Uterus (tissue), 4 donors: Measurements from ENCODE around the gene CORO1A. TPM values are rescaled to one million over a fixed set of nuclear protein-coding genes. Genes with fewer than 3 reads are reported as not detected.

ENCODE experiments used
- DNase-seq, 2 donors: peaks; one replicate each; pipeline ENCODE4 v3.0.0-alpha.2; 2019 to 2020
- H3K27ac ChIP-seq, 2 donors: fragments of 200-600 bp; sonication (generic); 1 replicate in 1 of 2; 2 replicates in 1 of 2; pipeline ENCODE4 v1.5.1; 2016 to 2018
- H3K27me3 ChIP-seq, 2 donors: fragments of 200-600 bp; sonication (generic); one replicate each; pipeline ENCODE4 v1.5.1; 2018 to 2019; ENCODE audit warnings: control low read depth in 1 of 2
- H3K36me3 ChIP-seq, 2 donors: fragments of 200-600 bp; sonication (generic); one replicate each; pipeline ENCODE4 v1.5.1; 2019; ENCODE audit warnings: control low read depth in 1 of 2
- H3K4me1 ChIP-seq, 2 donors: fragments of 200-600 bp; sonication (generic); one replicate each; pipeline ENCODE4 v1.5.1; 2018 to 2019; ENCODE audit warnings: control low read depth in 1 of 2
- H3K4me3 ChIP-seq, 2 donors: fragments of 200-600 bp; sonication (generic); 1 replicate in 1 of 2; 2 replicates in 1 of 2; pipeline ENCODE4 v1.5.1; 2018 to 2019; ENCODE audit warnings: mild to moderate bottlenecking in 1 of 2
- H3K9me3 ChIP-seq, 2 donors: fragments of 200-600 bp; sonication (generic); one replicate each; pipeline ENCODE4 v1.5.1; 2019; ENCODE audit warnings: control low read depth in 1 of 2
- POLR2A ChIP-seq, 2 donors: fragments of 450-650 bp; IDR thresholded peaks; one replicate each; pipeline ENCODE4 v1.6.1; 2016; ENCODE audit warnings: antibody characterized with exemption in 2 of 2, mild to moderate bottlenecking in 1 of 2, moderate library complexity in 1 of 2
- intact Hi-C: fragments of 100-400 bp; cut with DNase I; formaldehyde crosslinking; loops from one replicate; pipeline ENCODE4 v1.15.1; 2023; ENCODE audit warnings: low total_unique reads
- total RNA-seq, 4 donors: library from RNA; depleted of rRNA in 3 of 4; stranded (reverse); fragments of >200 nt in 3 of 4; gene quantifications; one replicate each; pipeline versions ENCODE4 v1.1.0 to v1.2.4, GENCODE V29; 2014 to 2023
- TF ChIP-seq, protein P1 (sequence below), 4 experiments: fragments of 200-600 bp in 2 of 4; fragments of 450-650 bp in 2 of 4; sonication (generic) in 2 of 4; IDR thresholded peaks; one replicate each; pipeline ENCODE4 v1.5.1; 2016 to 2019; ENCODE audit warnings: antibody characterized with exemption in 4 of 4, mild to moderate bottlenecking in 2 of 4, moderate library complexity in 1 of 4
- donor health status: DM: yes; HTN: yes; CAD: no.

Gene CORO1A
- total RNA-seq = 10 to 100 TPM; 12.7 to 30.5 (median 18.2) TPM

DNA sequence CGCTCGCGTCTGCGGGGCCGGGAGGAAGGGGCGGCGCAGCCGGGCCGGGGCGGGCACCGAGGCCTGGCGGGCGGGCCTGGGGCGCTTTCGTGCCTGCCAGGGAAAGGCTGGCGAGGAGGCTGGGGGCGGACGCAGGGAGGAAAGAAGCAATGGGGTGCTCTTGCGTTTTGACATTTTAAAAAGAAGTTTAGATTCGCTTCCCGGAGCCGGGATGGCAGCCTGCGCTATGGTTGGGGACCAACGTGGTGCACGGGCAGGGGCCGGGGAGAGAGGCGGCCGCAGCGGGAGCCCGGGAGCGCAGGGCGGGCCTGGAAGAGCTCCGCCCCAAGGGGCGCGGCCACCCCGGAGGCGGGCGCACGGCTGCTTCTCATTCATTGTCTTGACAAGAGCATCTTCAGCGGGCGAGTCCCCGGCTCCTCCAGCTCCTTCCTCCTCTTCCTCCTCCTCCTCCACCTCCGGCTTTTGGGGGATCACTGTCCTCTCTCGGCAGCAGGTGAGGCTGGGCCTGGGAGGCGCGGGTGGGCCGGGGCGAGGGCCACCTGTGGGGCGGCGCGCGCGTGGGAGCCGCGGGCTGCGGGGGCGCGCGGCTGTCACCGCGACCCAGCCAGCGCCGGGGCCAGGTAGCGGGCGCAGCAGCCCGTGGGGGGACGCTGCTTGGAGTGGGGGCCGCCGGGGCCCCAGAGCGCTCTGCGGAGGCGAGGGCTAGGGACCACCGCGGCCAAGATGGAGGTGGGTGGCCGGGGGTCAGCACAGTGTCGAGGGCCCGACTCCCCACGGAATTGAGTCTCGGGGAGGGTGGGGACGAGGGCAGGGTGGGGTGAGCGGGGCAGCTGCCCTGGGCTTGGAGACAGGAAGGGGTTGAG lies at the start of gene CORO1A:
TSS of gene CORO1A (plus strand) at position 370 of the 863 bp plus-strand sequence. CDS start 1,608 bp downstream, outside the sequence.
- Histone ChIP-seq H3K4me3 (peak within 1 kb of the TSS; percentile 49 to 55), H3K27me3 (no peaks in the 10 kb centered on the region), H3K9me3 (no peaks in the 10 kb centered on the region), H3K36me3 (no peaks in the 10 kb centered on the region), H3K4me1 (peaks cover 0 to 8% of the 10 kb centered on the region in 2 donors), H3K27ac (peak within 1 kb of the TSS; percentile 82 to 85)
- intact Hi-C loops = no loop called here
- peak in 1 of 2 donors; percentile 60 for TF ChIP-seq POLR2A (IDR thresholded peaks at IDR 0.05)
- TF ChIP-seq, protein P1, sequence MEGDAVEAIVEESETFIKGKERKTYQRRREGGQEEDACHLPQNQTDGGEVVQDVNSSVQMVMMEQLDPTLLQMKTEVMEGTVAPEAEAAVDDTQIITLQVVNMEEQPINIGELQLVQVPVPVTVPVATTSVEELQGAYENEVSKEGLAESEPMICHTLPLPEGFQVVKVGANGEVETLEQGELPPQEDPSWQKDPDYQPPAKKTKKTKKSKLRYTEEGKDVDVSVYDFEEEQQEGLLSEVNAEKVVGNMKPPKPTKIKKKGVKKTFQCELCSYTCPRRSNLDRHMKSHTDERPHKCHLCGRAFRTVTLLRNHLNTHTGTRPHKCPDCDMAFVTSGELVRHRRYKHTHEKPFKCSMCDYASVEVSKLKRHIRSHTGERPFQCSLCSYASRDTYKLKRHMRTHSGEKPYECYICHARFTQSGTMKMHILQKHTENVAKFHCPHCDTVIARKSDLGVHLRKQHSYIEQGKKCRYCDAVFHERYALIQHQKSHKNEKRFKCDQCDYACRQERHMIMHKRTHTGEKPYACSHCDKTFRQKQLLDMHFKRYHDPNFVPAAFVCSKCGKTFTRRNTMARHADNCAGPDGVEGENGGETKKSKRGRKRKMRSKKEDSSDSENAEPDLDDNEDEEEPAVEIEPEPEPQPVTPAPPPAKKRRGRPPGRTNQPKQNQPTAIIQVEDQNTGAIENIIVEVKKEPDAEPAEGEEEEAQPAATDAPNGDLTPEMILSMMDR (IDR thresholded peaks at IDR 0.05) = peak in 1 of 4 experiments; percentile 3
- DNase-seq = peak; percentile 79 to 86

DNA sequence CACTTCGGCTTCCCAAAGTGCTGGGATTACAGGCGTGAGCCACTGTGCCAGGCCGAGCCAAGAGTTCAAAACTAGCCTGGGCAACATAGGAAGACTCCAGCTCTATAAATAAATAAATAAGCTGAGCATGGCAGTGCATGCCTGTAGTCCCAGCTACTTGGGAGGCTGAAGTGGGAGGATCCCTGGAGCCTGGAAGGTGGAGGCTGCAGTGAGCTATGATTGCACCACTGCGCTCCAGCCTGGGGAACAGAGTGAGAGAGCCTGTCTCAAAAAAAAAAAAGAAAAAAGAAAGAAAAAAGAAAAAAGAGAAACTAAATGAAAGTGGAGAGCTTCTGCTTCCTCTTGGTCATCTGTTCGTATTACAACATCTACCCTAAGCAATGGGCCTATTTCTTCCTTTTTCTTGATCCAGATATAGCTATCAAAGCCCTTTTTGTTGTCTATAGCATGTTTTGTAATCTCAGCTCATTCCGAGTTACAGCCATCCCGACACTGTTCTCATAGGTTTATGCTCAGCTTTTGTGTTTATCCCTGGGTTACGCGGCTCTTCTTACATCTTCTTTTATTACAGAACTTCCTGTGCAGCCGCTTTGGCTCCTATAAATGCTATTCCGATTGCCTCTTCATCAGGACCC lies 46.3 kb upstream of the CORO1A start:
- no peak for TF ChIP-seq POLR2A (IDR thresholded peaks at IDR 0.05)
- TF ChIP-seq, protein P1 (IDR thresholded peaks at IDR 0.05) = no peak

DNA sequence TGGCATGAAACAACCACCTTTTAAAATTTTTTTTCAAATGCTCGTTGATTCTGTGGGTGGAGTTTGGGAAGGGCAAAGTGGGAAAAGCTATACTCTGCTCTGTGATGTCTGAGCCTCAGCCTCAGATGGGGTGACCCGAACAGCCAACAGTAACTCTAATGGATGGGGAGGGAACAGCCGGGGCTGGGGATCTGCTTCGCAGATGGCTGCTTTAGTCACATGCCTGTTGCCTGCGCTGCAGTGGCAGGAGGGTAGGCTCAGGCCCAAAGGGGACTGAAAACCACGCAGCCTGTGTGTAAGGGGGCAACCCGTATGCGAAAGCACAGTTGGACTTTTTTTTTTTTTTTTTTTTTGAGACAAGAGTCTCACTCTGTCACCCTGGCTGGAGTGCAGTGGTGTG lies 45.5 kb upstream of the CORO1A start:
- no peak for TF ChIP-seq POLR2A (IDR thresholded peaks at IDR 0.05)
- TF ChIP-seq, protein P1 (IDR thresholded peaks at IDR 0.05) = no peak
- intact Hi-C loops = no loop called here
- no peak overlapping the region for H3K27ac ChIP-seq
- H3K4me3 ChIP-seq = no peak overlapping the region
- DNase-seq = no peak
- no peaks in the 10 kb centered on the region for H3K9me3 ChIP-seq
- no peaks in the 10 kb centered on the region for H3K36me3 ChIP-seq
- H3K4me1 ChIP-seq = no peaks in the 10 kb centered on the region
- H3K27me3 ChIP-seq = no peaks in the 10 kb centered on the region

More for the DNA sequence above, 46.3 kb upstream of the CORO1A start:
- H3K4me3 ChIP-seq = no peak overlapping the region
- H3K9me3 ChIP-seq = no peaks in the 10 kb centered on the region
- H3K4me1 ChIP-seq = no peaks in the 10 kb centered on the region
- no peak for DNase-seq
- no peak overlapping the region for H3K27ac ChIP-seq
- H3K27me3 ChIP-seq = no peaks in the 10 kb centered on the region
- intact Hi-C loops = no loop called here
- no peaks in the 10 kb centered on the region for H3K36me3 ChIP-seq

DNA sequence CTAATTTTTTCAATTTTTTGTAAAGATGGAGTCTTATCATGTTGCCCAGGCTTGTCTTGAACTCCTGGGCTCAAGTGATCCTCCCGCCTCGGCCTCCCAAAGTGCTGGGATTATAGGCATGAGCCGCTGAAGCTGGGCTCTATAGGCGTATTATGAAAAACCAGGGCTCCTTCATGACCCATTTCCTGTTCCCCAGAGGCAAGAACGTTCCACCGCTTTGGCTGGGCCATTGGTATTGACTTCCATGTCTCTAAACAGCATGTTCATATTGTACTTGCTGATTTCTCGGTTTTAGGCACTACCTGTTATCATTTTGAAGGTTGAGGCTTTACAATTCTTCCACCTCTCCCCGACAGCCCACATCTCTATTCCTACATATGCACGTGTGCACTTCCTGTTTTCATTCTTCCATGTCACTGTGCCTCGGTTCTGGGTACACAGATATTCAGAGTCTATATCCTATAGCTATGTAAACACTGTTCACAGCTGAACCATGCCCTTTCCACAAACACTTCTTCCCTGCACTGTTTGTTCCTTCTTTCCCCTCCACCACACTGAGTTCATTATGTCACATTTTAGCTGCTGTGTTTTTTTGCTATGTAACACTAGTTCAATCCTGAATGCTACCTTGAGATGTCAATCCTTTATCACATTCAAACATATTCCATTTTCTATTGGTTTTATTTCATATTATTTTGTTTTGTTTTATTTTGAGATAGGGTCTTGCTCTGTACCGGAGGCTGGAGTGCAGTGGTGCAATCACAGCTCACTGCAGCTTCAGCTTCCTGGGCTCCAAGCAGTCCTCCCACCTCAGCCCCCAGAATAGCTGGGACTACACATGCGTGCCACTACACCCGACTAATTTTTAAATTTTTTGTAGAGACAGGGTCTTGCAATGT lies 43.6 kb upstream of the CORO1A start:
- Histone ChIP-seq H3K36me3 (no peaks in the 10 kb centered on the region), H3K27ac (no peak overlapping the region), H3K4me1 (no peaks in the 10 kb centered on the region), H3K27me3 (no peaks in the 10 kb centered on the region), H3K9me3 (no peaks in the 10 kb centered on the region), H3K4me3 (no peak overlapping the region)
- TF ChIP-seq POLR2A (IDR thresholded peaks at IDR 0.05) = no peak
- TF ChIP-seq, protein P1 (IDR thresholded peaks at IDR 0.05) = no peak
- no peak for DNase-seq
- intact Hi-C loops = no loop called here
